ENCODE results near the gene LCE5A.
"Not testable (repeated sequence)": the region's sequence is repeated elsewhere in the genome, so short reads cannot be mapped to it uniquely, and the experiment has no call there.

Gene LCE5A

GRCh38 chr1:152533327-152533938 is 22.8 kb downstream of the LCE5A start:
- DNase-seq (ENCODE audit: low read depth) = peak; percentile 46
- TF ChIP-seq CTCF (IDR thresholded peaks at IDR 0.05; ENCODE audit: insufficient read depth, low read depth, low read length, missing control alignments) = peak; percentile 73
- no peak overlapping the region for H3K4me3 ChIP-seq (ENCODE audit: low read depth, low read length)

- H3K4me3 ChIP-seq (ENCODE audit: low read depth, low read length) = no peak overlapping the region
- no peak for DNase-seq (ENCODE audit: low read depth)
- no peak for TF ChIP-seq CTCF (IDR thresholded peaks at IDR 0.05; ENCODE audit: insufficient read depth, low read depth, low read length, missing control alignments)
Observed at GRCh38 chr1:152535774-152536173, 25.2 kb downstream of the LCE5A start.

- DNase-seq (ENCODE audit: low read depth) = no peak
- TF ChIP-seq CTCF (IDR thresholded peaks at IDR 0.05; ENCODE audit: insufficient read depth, low read depth, low read length, missing control alignments) = no peak
- no peak overlapping the region for H3K4me3 ChIP-seq (ENCODE audit: low read depth, low read length)
Observed at GRCh38 chr1:152537496-152537895, 26.9 kb downstream of the LCE5A start.

GRCh38 chr1:152539901-152540300 is 29.3 kb downstream of the LCE5A start:
- H3K4me3 ChIP-seq (ENCODE audit: low read depth, low read length) = no peak overlapping the region
- no peak for DNase-seq (ENCODE audit: low read depth)
- TF ChIP-seq CTCF (IDR thresholded peaks at IDR 0.05; ENCODE audit: insufficient read depth, low read depth, low read length, missing control alignments) = no peak

- peak; percentile 9 for DNase-seq (ENCODE audit: low read depth)
- TF ChIP-seq CTCF (IDR thresholded peaks at IDR 0.05; ENCODE audit: insufficient read depth, low read depth, low read length, missing control alignments) = peak; percentile 49
- H3K4me3 ChIP-seq (ENCODE audit: low read depth, low read length) = no peak overlapping the region
Observed at GRCh38 chr1:152543820-152544219, 33.2 kb downstream of the LCE5A start.

GRCh38 chr1:152546704-152547103 is 36.1 kb downstream of the LCE5A start:
- no peak for TF ChIP-seq CTCF (IDR thresholded peaks at IDR 0.05; ENCODE audit: insufficient read depth, low read depth, low read length, missing control alignments)
- DNase-seq (ENCODE audit: low read depth) = no peak
- no peak overlapping the region for H3K4me3 ChIP-seq (ENCODE audit: low read depth, low read length)

GRCh38 chr1:152548358-152548757 is 37.8 kb downstream of the LCE5A start:
- not testable (repeated sequence) for DNase-seq (ENCODE audit: low read depth)

More at GRCh38 chr1:152548358-152548757, 37.8 kb downstream of the LCE5A start:
- H3K4me3 ChIP-seq (ENCODE audit: low read depth, low read length) = not testable (repeated sequence)

Measured in GM12865 (cell line).